Activated CD4-positive, CD25-positive, alpha-beta regulatory T cell (primary cell): ENCODE results near the gene ARL8B.
A peak's percentile ranks its signal among the peaks of the same experiment; 100 is the strongest.

Source experiments
- DNase-seq, 4 experiments: peaks; one replicate each; lab custom pipeline; 2025; lab: John Stamatoyannopoulos, UW

Gene ARL8B

DNA sequence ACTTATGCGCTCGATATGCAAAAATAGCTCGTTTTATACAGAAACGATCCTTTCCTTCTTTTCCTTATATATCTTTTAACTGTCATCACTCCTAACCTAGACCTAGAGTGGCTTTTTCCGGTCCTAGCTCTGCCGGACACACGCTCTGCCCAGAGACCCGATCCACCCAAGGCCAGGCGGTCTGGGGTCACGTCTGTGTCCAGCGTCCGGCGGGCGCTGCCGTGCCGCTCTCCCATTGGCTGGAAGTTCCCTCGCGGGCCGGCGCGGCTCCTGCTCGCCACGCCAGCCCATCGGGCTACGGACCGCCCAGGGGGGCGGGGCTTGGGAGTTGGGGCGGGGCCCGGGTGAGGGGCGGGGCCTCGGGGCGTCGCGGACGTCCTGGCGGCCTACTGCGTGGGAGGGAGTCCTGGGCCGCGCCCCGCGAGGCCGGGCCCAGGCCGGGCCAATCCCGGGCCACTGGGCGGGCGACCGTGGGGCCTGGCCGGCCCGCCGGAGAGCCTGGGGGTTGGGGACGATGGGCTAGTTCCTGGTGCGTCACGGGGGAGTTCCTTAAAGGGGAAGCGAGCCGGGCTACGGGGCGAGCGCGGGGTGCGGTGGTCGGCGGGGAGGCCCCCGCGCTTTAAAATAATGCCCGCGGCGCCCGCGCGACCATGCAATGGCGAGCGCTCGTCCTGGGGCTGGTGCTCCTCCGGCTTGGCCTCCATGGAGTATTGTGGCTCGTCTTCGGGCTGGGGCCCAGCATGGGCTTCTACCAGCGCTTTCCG is 65.2 kb downstream of the ARL8B start, which contains the start of gene EDEM1:
TSS of gene EDEM1 (plus strand) at position 552 of the 764 bp plus-strand sequence. CDS start at position 651, 99 bp downstream.
- peak; percentile 88 to 93 (median 90) for DNase-seq

DNA sequence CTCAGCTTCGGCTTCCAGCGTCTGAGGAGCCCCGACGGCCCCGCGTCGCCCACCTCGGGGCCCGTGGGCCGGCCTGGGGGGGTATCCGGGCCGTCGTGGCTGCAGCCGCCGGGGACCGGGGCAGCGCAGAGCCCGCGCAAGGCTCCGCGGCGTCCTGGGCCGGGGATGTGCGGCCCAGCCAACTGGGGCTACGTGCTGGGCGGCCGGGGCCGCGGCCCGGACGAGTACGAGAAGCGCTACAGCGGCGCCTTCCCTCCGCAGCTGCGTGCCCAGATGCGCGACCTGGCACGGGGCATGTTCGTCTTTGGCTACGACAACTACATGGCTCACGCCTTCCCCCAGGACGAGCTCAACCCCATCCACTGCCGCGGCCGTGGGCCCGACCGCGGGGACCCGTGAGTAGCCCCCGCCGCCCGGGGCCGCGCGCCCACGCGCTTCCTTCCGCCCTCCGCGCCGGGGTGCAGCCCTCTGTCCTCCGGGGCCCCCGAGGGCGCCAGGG is 65.9 kb downstream of the ARL8B start:
- peak; percentile 24 to 50 (median 35) for DNase-seq

GRCh38 chr3:5188419-5189221 is 66.5 kb downstream of the ARL8B start:
- DNase-seq: peak in 2 of 4 experiments; percentile 17 to 24

- no peak for DNase-seq
Observed at GRCh38 chr3:5190147-5190791, 68.2 kb downstream of the ARL8B start.

GRCh38 chr3:5191555-5192304 is 69.6 kb downstream of the ARL8B start:
- DNase-seq: no peak

- DNase-seq: no peak
Observed at GRCh38 chr3:5192571-5193365, 70.7 kb downstream of the ARL8B start.

- no peak for DNase-seq
Observed at GRCh38 chr3:5194341-5194740, 72.2 kb downstream of the ARL8B start.

GRCh38 chr3:5194801-5195509 is 72.9 kb downstream of the ARL8B start:
- no peak for DNase-seq

DNA sequence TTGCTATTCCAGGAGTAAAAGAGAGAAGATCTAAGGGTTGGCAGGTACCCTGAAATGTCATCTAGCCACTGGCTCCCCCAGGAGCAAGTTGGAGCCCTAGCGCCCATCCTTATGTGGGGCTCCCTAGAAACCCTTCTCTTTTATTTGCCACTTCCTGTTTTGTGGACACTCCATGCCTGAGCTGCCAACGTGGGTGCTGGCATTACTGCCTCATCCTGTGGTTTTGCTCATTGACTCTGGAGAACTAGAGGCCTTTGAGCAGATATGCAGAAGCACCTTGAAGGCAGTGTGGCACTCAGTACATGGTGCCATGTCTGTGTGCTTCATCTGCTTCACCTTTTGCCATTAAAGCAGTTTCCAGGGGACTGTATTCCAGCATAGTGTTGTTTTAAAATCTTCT is 73.5 kb downstream of the ARL8B start:
- peak in 1 of 4 experiments; percentile 4 for DNase-seq

- no peak for DNase-seq
Observed at GRCh38 chr3:5197022-5197421, 74.9 kb downstream of the ARL8B start.

DNA sequence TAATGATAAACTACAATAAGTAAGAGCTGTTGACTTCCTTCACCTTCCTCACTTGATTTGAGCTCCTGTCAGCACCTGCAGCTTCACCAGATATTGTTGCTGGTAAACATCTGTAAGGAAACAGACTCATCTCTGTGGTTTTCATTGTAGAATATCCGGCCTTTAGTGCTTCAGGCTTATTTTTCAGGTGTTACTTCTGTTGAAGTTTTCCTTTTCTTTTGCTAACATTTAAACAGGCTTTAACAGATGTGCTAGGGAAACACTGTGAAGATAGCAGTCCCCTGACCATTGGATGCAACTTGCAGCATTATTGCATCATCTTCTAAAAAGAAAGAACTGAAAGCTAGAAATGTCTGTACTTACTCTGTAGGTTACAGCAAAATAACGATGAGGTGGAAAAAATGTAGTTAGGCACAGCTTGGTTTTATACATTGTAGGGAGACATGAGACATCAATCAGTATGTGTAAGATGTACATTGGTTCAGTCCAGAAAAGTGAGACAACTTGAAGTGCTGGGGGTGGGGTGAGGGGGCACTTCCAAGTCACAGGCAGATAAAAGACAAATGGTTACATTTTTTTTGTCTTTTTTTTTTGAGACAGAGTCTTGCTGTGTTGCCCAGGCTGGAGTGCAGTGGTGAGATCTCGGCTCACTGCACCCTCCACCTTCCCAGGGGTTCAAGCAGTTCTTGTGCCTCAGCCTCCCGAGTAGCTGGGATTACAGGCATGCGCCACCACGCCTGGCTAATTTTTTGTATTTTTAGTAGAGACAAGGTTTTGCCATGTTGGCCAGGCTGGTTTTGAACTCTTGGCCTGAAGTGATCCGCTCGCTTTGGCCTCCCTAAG is 75.6 kb downstream of the ARL8B start:
- DNase-seq: peak in 1 of 4 experiments; percentile 3

DNA sequence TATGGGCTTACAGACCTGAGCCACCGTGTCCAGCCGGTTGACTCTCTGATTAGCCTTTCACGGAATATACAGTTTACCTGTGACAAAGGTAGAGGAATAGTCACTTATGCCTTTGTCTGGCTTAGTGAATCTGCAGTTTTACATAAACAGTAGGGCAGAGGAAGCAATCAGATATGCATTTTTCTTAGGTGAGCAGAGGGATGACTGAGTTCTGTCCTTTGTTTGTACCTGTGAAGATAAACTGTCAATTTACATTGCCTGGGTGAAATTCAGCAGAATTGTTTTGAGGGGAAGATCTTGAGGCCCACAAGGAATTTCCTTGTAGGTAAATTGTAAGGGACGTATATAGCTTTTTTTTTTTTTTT is 76.2 kb downstream of the ARL8B start:
- no peak for DNase-seq

GRCh38 chr3:5198986-5199731 is 77.1 kb downstream of the ARL8B start:
- DNase-seq: no peak

- no peak for DNase-seq
Observed at GRCh38 chr3:5201536-5201935, 79.4 kb downstream of the ARL8B start.

- DNase-seq: no peak
Observed at GRCh38 chr3:5202222-5202621, 80.1 kb downstream of the ARL8B start.

DNA sequence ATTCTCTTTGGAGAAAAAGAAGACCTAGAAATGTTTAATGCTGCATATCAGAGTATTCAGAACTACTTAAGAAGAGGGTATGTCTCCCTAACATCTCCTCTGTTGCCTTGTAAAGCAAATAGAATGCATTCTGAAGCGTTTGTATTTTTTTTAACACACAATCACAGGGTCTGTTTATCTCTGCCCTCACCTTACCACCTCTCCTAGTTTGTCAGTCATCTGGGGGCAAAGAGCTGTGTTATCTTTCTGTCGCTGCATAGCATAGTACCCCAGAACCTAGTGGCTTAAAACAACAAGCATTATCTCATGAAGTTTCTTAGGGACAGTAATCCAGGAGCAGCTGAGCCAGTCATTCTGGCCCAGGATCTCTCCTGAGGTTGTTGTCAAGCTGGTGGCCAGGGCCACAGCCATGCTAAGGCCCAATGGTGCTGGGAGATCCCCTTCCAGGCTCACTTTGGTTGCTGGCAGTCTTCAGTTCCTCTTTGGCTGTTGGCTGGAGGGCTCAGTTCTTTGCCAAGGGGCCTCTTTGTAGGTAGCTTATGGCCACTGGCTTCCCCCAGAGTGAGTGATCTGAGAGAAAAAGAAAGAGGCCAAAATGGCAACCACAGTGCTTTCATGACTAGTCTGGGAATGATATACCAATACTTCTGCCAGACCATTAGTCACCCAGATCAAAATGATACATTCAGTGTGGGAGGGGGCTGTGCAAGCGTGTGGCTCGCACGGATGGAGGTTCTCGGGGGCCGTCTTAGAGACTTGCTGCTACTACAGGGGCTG is 83.3 kb downstream of the ARL8B start:
- no peak for DNase-seq

DNA sequence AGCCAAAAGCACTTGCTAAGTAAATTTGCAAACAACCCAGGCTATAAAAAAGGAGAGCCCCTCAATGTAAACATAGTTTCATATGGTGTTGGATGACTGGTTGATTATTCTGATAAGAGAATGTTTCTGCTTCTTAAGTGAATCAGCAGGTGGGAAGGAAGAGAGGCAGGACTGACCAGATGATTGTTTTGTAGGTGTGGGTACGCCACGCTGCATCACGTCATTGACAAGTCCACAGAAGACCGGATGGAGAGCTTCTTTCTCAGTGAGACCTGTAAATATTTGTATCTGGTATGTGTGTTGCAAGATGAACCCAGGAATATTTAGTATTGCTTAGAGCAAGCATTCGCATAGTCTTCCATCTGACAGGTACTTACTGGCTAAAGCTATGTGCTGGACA is 88.8 kb downstream of the ARL8B start:
- no peak for DNase-seq
